Measurements from ENCODE around the gene CEP72.

Gene CEP72

GRCh38 chr5:671459-672328 lies 59.6 kb downstream of the CEP72 start:
- Histone ChIP-seq H4K91ac (ENCODE audit: low read depth, low read length, poor library complexity) (peak overlapping the region; percentile 99), H3K4ac (ENCODE audit: low read length) (peak overlapping the region; percentile 56), H4K8ac (ENCODE audit: low read depth, low read length) (no peak overlapping the region), H3K27me3 (ENCODE audit: control insufficient read depth in 3 of 3, insufficient read depth in 3 of 3, low read depth in 1 of 3, low read length in 3 of 3) (peaks cover 0 to 2% (median 0%) of the 10 kb centered on the region in 3 experiments), H2AK5ac (ENCODE audit: low read depth, low read length) (peak overlapping the region; percentile 94), H3K27ac (replicated peaks; ENCODE audit: low read length) (no peak overlapping the region), H3K18ac (ENCODE audit: low read length) (peak overlapping the region; percentile 61), H3K36me3 (replicated peaks in 1 of 2; ENCODE audit: control insufficient read depth in 2 of 2, insufficient read depth in 2 of 2, low read length in 2 of 2) (peaks cover 10 to 15% of the 10 kb centered on the region in 2 donors), H3K9me3 (replicated peaks in 1 of 2; ENCODE audit: control insufficient read depth in 2 of 2, insufficient read depth in 1 of 2, low read depth in 1 of 2, low read length in 2 of 2) (peaks cover 0 to 2% of the 10 kb centered on the region in 2 donors), H3K4me3 (ENCODE audit: low read length in 2 of 2) (peak overlapping the region in 1 of 2 donors; percentile 61), H2BK120ac (ENCODE audit: low read depth, low read length) (no peak overlapping the region), H3K4me2 (ENCODE audit: insufficient read depth, low read length, poor library complexity, severe bottlenecking) (no peak overlapping the region), H3K4me1 (ENCODE audit: control insufficient read depth in 2 of 2, insufficient read depth in 1 of 2, low read depth in 1 of 2, low read length in 2 of 2) (peaks cover 20 to 33% of the 10 kb centered on the region in 2 donors), H3K9ac (ENCODE audit: low read depth, low read length, poor library complexity) (no peak overlapping the region), H2AFZ (ENCODE audit: low read length) (no peak overlapping the region), H2BK12ac (ENCODE audit: low read length) (peak overlapping the region; percentile 60), H2BK15ac (ENCODE audit: low read length) (peak overlapping the region; percentile 30), H3K14ac (ENCODE audit: low read length) (no peak overlapping the region), H3K79me1 (ENCODE audit: low read depth, low read length) (no peaks in the 10 kb centered on the region), H2BK5ac (ENCODE audit: low read length) (peak overlapping the region; percentile 94), H3K23ac (ENCODE audit: low read depth, low read length, poor library complexity) (peak overlapping the region; percentile 86)
- WGBS, 2 donors (ENCODE audit: extremely low coverage in 2 of 2, insufficient read length in 2 of 2, insufficient replicate concordance in 1 of 2): no CpG with 5 or more reads among the region's 27 CpGs
- peak; percentile 58 for DNase-seq (ENCODE audit: low spot score)

GRCh38 chr5:672329-673160 lies 60.4 kb downstream of the CEP72 start:
- H2BK12ac ChIP-seq (ENCODE audit: low read length): peak overlapping the region; percentile 41
- H3K4ac ChIP-seq (ENCODE audit: low read length): peak overlapping the region; percentile 41
- WGBS, 2 donors (ENCODE audit: extremely low coverage in 2 of 2, insufficient read length in 2 of 2, insufficient replicate concordance in 1 of 2): no CpG with 5 or more reads among the region's 27 CpGs
- peak overlapping the region; percentile 64 for H3K4me2 ChIP-seq (ENCODE audit: insufficient read depth, low read length, poor library complexity, severe bottlenecking)
- H3K4me3 ChIP-seq (ENCODE audit: low read length in 2 of 2): no peak overlapping the region
- peaks cover 0 to 2% (median 0%) of the 10 kb centered on the region in 3 experiments for H3K27me3 ChIP-seq (ENCODE audit: control insufficient read depth in 3 of 3, insufficient read depth in 3 of 3, low read depth in 1 of 3, low read length in 3 of 3)
- H2BK120ac ChIP-seq (ENCODE audit: low read depth, low read length): no peak overlapping the region
- H3K18ac ChIP-seq (ENCODE audit: low read length): peak overlapping the region; percentile 93
- no peaks in the 10 kb centered on the region for H3K79me1 ChIP-seq (ENCODE audit: low read depth, low read length)
- peak overlapping the region; percentile 94 for H2BK5ac ChIP-seq (ENCODE audit: low read length)
- peak overlapping the region; percentile 99 for H4K91ac ChIP-seq (ENCODE audit: low read depth, low read length, poor library complexity)
- peaks cover 6 to 7% of the 10 kb centered on the region in 2 donors for H3K36me3 ChIP-seq (replicated peaks in 1 of 2; ENCODE audit: control insufficient read depth in 2 of 2, insufficient read depth in 2 of 2, low read length in 2 of 2)
- peak overlapping the region; percentile 38 for H3K14ac ChIP-seq (ENCODE audit: low read length)
- H2AFZ ChIP-seq (ENCODE audit: low read length): no peak overlapping the region
- no peak overlapping the region for H4K8ac ChIP-seq (ENCODE audit: low read depth, low read length)
- H3K9me3 ChIP-seq (replicated peaks in 1 of 2; ENCODE audit: control insufficient read depth in 2 of 2, insufficient read depth in 1 of 2, low read depth in 1 of 2, low read length in 2 of 2): peaks cover 0 to 2% of the 10 kb centered on the region in 2 donors
- H3K4me1 ChIP-seq (ENCODE audit: control insufficient read depth in 2 of 2, insufficient read depth in 1 of 2, low read depth in 1 of 2, low read length in 2 of 2): peaks cover 20 to 33% of the 10 kb centered on the region in 2 donors
- H2BK15ac ChIP-seq (ENCODE audit: low read length): peak overlapping the region; percentile 94
- DNase-seq (ENCODE audit: low spot score): peak; percentile 89
- no peak overlapping the region for H3K27ac ChIP-seq (replicated peaks; ENCODE audit: low read length)
- H2AK5ac ChIP-seq (ENCODE audit: low read depth, low read length): peak overlapping the region; percentile 95
- peak overlapping the region; percentile 86 for H3K23ac ChIP-seq (ENCODE audit: low read depth, low read length, poor library complexity)
- H3K9ac ChIP-seq (ENCODE audit: low read depth, low read length, poor library complexity): peak overlapping the region; percentile 77

- Histone ChIP-seq H2AFZ (ENCODE audit: low read length) (no peak overlapping the region), H4K91ac (ENCODE audit: low read depth, low read length, poor library complexity) (peak overlapping the region; percentile 5), H2AK5ac (ENCODE audit: low read depth, low read length) (peak overlapping the region; percentile 95), H3K9ac (ENCODE audit: low read depth, low read length, poor library complexity) (peak overlapping the region; percentile 60), H3K79me1 (ENCODE audit: low read depth, low read length) (no peaks in the 10 kb centered on the region), H3K18ac (ENCODE audit: low read length) (peak overlapping the region; percentile 93), H3K23ac (ENCODE audit: low read depth, low read length, poor library complexity) (peak overlapping the region; percentile 80), H3K27me3 (ENCODE audit: control insufficient read depth in 3 of 3, insufficient read depth in 3 of 3, low read depth in 1 of 3, low read length in 3 of 3) (peaks cover 0 to 2% (median 0%) of the 10 kb centered on the region in 3 experiments), H3K4me2 (ENCODE audit: insufficient read depth, low read length, poor library complexity, severe bottlenecking) (peak overlapping the region; percentile 64), H3K4ac (ENCODE audit: low read length) (peak overlapping the region; percentile 23), H3K4me3 (ENCODE audit: low read length in 2 of 2) (no peak overlapping the region), H3K27ac (replicated peaks; ENCODE audit: low read length) (no peak overlapping the region), H2BK5ac (ENCODE audit: low read length) (peak overlapping the region; percentile 19), H2BK12ac (ENCODE audit: low read length) (peak overlapping the region; percentile 94), H3K4me1 (ENCODE audit: control insufficient read depth in 2 of 2, insufficient read depth in 1 of 2, low read depth in 1 of 2, low read length in 2 of 2) (peaks cover 20 to 33% of the 10 kb centered on the region in 2 donors), H3K14ac (ENCODE audit: low read length) (peak overlapping the region; percentile 97), H4K8ac (ENCODE audit: low read depth, low read length) (no peak overlapping the region), H3K36me3 (replicated peaks in 1 of 2; ENCODE audit: control insufficient read depth in 2 of 2, insufficient read depth in 2 of 2, low read length in 2 of 2) (peaks cover 5 to 6% of the 10 kb centered on the region in 2 donors), H2BK120ac (ENCODE audit: low read depth, low read length) (peak overlapping the region; percentile 94), H2BK15ac (ENCODE audit: low read length) (peak overlapping the region; percentile 94), H3K9me3 (replicated peaks in 1 of 2; ENCODE audit: control insufficient read depth in 2 of 2, insufficient read depth in 1 of 2, low read depth in 1 of 2, low read length in 2 of 2) (peaks cover 0 to 2% of the 10 kb centered on the region in 2 donors)
- WGBS, 2 donors (ENCODE audit: extremely low coverage in 2 of 2, insufficient read length in 2 of 2, insufficient replicate concordance in 1 of 2): no CpG with 5 or more reads among the region's 19 CpGs
- no peak for DNase-seq (ENCODE audit: low spot score)
Observed at GRCh38 chr5:673161-673830, 61.2 kb downstream of the CEP72 start.
